Retina (tissue), 1 donor: ENCODE results near the gene FANK1.
"Not testable (repeated sequence)": the region's sequence is repeated elsewhere in the genome, so short reads cannot be mapped to it uniquely, and the experiment has no call there.

ENCODE experiments used
- DNase-seq: peaks from one replicate; pipeline ENCODE4 v3.0.0-alpha.2; 2016

FANK1 gene

DNA sequence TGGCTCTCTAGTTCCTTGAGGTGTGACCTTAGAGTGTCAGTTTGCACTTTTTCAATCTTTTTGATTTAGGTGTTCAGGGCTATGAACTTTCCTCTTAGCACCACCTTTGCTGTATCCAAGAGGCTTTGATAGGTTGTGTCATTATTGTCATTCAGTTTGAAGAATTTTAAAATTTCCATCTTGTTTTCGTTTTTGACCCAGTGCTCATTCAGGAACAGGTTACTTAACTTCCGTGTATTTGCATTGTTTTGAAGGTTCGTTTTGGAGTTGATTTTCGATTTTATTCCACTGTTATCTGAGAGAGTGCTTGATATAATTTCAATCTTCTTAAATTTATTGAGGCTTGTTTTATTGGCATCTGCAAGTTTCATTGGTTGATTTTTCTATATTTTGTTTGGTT, 37.3 kb downstream of the FANK1 start:
- DNase-seq: no peak

DNA sequence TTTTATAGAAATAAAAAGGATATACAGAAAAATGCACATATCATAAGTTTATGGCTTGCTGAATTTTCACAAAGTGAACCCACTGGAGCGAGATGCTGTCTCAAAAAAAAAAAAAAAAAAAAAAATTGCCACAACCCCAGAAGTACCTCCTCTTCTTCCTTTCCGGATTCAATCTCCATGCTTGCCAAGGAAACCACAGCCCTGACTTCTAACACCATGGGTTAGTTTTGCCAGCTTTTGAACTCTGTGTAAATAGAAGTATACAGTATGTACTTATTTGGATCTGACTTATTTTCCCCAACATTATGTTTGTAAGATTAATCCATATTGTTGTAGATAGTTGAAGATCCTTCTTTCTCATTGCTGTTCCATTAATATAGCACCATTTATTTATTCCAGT, 40.0 kb downstream of the FANK1 start:
- no peak for DNase-seq

DNA sequence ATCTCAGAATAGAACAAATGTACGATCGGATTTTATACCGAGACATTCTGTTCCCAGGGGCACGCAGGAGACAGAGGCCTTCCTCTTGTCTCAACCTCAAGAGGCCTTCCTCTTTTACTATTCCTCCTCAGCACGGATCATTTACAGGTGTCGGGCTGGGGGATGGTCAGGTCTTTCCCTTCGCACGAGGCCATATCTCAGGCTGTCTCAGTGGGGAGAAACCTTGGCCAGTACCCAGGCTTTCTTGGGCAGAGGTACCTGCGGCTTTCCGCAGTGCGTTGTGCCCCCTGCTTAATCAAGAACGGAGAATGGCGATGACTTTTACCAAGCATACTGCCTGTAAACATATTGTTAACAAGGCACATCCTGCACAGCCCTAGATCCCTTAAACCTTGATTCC, 44.2 kb downstream of the FANK1 start:
- DNase-seq: no peak

DNA sequence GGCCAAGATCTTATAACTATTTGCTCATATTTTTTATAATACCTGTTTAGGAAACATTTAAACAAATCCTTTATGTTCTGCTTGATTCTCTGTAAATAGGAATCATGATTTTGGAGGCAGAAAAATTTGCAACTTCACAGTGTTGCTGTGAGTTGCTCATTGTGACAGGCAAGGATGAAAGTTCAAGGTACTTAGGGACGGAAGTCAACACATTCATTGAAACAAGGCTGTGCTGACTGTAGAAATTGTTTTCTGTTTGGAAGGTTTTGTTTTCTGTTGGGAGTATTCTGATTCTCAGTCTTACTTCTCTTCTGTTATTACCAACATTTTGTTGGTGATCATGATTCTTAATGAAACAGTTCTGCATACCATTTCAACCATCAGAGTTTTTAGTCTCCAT, 54.9 kb downstream of the FANK1 start:
- DNase-seq: no peak

DNA sequence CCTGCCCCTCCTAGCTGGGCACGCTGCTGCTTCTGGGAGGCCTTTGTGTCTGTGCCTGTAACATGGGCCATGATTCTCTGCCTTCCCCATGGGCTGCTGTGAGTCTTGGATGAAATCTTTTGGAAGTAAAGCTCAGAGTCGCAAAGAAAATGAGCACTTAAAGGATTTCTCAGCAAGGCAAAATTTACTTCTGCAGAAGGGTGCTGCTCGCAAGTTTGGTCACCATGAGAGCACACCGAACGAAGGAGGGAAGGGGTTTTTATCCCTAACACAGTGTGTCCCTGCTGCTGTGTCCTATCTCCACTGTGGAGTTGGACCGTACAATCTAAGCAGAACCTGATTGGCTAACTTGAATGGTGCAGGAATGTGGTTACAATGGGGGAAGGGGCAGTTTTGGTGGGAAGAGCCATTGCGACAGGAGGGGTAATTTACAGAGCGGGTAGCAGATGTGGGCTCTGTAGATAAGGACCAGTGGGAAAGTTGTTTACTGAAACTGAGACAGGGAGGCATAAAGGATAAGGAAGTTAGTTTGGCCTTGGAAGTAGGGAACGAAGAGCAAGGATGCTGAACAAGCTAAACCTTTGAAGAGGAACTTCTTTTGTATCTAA, 57.5 kb downstream of the FANK1 start:
- no peak for DNase-seq

DNA sequence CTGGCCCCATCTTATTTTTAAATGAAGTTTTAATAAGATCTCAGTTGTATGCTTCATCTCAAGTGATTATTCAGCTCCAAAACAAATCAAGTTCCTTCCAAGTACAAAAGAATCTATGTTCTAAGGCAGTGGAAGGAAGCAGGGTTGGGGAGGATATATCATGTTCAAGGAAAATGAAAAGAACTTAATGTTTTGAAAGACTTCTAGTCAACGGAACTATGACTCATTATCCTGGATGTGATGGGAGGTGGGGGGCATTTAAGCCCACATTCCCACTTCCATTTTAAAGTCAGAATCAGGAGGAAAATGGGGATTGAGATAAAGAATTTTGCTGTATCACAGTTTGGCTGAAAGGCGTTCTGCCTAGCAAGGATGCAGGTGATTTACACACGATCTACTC, 59.4 kb downstream of the FANK1 start:
- DNase-seq: no peak

DNA sequence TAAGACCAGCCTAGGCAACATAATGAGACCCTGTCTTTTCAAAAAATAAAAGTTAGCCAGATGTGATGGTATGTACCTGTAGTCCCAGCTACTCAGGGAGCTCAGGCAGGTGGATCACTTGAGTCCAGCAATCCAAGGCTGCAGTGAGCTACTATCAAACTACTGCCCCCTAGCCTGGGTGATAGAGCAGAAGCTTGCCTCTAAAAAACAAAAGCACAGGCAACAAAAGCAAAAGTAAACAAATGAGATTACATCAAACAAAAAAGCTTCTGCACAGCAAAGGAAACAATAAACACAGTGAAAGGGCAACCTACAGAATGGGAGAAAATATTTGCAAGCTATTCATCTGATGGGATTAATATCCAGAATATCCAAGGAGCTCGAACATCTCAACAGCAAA, 65.4 kb downstream of the FANK1 start:
- no peak for DNase-seq

DNA sequence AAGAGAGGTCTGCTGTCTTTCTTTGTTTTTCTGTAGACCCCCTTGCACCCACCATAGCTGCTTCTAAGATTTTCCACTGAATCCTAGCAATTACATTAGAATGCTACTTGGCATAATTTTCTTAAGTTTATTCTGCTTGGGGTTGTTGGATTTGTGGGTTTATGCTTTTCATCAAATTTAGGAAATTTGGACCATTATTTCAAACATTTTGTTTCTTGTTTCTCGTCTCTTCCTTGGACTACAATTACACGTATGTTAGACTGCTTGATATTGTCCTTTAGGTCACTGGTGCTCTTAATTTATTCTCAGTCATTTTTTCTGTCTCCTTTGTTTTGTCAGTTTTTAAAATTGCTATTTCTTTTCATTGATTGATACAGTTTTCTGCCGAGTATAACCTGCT, 65.8 kb downstream of the FANK1 start:
- DNase-seq: no peak

DNA sequence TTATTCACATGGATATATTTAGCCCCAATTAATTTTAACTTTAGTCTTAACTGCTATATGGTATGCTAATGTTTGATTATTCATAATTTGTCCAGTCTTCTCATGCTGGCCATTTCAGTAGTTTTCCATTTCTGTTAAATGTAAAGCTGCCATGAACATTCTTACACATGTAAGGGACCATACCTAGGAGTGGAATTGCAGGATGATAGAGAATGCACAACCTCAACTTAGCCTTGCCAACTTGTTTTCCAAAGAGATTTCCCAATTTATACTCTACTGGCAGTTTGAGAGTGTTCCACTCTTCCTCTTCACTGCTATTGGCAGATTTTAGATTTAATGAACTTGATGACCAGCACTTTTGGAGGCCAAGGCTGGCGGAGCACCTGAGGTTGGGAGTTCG, 68.2 kb downstream of the FANK1 start:
- no peak for DNase-seq

DNA sequence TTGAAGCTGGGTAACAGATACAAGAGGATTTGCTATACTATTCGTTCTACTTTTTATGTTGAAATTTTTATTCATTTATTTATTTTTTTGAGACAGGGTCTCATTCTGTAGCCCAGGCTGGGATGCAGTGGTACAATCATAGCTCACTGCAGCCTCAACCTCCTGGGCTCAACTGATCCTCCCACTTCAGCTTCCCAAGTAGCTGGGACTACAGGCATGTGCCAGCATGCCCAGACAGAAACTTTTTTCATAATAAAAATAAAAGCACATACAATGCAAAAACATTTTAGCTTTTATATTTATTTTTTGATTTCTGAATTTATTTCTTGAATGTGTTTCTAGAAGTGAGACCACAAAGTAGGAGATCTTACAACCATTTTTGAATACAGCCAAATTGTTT, 71.2 kb downstream of the FANK1 start:
- no peak for DNase-seq

DNA sequence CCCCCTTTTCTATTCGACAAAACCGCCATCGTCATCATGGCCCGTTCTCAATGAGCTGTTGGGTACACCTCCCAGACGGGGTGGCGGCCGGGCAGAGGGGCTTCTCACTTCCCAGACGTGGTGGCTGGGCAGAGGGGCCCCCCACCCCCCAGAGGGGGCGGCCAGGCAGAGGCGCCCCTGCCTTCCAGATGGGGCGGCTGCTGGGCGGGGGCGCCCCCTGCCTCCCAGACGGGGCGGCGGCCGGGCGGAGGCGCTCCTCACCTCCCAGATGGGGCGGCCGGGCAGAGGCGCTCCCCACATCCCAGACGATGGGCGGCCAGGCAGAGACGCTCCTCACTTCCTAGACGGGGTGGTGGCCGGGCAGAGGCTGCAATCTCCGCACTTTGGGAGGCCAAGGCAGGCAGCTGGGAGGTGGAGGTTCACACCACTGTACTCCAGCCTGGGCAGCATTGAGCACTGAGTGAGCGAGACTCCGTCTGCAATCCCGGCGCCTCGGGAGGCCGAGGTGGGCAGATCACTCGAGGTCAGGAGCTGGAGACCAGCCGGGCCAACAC, 73.8 kb downstream of the FANK1 start:
- DNase-seq: not testable (repeated sequence)

DNA sequence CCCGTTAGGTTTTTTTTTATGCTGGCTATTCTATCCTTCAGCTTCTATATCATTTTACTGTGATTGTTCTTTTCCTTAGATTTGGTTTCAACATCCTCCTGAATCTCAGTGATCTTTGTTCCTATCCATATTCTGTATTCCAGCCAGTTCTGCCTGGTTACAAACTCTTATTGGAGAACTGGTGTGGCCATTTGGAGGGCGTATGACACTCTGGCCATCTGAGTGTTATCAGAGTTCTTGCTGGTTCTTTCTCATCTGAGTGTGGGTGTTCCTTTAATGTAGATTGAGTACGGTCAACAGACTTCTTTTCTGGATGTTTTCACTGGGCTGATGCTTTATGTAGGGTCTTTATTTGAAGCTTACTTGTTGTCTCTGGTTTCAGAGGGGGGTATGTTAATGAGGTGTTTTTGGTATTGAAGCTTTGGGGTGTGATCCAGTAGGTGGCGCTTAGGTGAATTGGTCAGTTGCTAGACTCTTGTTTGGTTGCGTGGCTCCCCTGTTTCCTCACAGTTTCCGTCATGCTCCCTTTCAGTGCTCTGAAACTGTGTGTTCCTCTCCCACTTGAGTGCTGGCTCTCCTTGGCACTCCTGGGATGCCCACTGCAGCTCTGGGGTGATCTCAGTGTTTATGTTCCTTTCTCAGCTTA, 80.7 kb downstream of the FANK1 start:
- DNase-seq: no peak

DNA sequence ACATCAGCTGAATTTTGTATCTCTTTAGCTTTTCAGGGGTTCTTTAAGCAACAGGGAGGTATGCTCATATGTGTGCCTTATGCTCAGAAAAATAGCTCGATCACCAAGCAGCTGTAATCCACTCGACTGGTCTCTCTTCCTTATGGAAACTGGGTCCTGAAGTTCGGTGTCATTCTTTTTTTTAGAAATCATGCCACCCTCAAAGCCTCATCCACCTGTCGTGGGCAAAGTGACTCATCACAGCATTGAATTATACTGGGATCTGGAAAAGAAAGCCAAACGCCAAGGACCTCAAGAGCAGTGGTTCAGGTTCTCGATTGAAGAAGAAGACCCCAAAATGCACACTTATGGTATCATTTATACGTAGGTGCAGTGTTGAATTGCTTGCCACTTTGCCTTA, 83.6 kb downstream of the FANK1 start:
- DNase-seq: no peak

DNA sequence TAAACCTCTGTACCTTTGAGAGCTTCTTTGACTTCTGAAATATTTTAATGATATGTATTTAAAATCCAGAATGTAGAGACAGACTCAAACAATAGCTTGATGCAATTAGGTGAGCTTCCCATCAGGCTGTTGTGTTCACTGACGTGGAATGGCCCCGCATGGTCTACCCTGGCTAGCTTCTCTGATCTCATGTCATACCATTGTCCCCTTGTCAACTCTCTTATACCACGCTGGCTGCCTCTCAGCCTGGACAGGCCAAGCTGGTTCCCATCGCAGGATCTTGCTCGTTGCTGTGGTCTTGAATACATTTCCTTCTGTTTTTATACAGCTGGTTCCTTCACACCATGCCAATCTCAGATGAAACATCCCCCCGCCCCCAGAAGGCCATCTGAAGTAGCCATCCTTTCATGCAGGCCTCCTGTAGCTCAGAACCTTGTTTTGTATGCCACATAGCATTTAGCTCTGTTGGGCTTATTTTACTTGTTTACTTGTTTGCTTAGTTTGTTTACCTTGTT, 84.2 kb downstream of the FANK1 start:
- peak; percentile 77 for DNase-seq

DNA sequence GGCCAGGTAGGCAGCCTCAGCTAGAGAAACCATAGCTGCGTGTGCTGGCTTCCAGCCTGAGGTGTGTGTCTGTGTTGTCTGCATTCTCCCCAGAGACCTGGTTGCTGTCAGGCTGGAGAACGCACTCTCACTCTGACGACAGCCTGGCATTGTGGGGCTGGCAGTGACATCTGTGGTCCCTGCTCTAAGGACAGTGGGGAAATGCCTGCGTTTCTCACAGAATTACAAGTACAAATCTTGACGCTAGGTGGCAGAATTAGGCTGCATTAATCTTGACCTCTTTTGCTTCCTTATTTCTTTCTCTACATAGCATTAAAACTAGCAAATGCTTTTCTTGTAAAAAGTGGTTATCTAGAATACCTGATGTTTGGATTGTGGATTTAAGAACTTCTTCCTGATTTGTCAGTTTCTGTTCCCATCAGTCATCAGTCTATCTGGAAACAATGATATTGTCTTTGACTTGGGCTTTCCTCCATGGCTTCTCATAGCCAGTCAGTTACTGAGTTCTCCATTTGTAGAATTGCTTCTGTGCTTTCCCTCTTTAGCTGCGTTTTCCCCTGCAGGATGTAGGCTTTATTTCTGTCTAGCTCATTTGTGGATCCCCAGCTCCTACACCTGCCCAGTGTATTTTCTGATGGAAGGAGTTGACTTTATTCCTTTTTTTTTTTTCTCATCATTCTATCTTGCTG, 86.0 kb downstream of the FANK1 start:
- DNase-seq: peak; percentile 87

DNA sequence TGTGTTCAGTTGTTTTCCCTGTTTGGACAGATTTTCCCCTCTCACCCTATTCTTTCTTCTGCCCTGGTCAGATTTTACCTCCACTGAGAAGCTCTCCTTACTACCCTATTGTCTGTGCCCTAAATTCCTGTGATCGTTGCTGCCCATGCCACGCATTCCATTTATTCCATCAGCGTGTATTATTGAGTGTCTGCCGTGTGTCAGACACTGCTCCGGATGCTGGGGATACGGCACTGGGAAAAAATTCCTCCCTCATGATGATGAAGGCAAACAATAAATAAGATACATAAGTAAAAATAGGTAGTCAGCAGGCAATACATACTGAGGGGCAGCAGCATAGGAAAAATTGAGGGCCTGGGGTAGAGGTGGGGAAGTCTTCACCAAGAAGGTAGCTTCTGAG, 86.8 kb downstream of the FANK1 start:
- DNase-seq: peak; percentile 32

DNA sequence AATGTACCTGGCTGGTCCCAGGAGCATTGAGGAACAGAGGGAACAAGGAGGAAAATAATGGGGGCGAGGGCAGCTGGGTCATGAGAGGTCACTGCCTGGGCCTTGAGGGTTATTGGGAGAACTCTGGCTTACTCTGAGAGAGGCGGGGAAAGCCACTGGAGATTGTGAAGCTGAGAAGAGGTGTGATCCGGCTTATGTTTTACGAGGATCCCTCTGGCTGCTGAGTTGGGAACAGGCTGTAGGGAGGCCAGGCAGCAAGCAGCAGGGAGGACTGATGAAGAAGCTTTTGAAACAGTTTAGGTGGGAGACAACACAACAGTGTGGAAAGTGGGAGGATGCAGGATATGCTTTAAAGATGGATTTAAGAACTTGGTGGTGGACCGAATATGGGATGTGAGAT, 87.3 kb downstream of the FANK1 start:
- DNase-seq: no peak

DNA sequence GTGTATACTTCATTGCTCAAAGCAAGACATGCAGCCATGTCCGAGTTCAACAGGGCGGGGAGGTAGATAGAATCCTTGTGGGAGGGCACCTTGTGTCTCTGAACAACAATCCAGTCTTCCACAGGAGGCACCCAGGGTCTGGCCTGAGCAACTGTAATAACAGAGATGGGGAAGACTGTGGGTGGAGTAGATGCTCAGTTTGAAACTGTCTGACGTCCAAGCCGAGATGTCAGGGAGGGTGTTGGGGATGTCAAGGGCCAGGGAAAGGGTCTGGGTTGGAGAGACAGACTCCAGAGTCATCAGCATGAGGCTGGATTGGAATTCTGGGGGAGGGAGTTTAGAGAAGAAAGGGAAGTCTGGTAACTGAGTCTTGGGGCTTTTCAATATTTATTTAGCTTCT, 88.0 kb downstream of the FANK1 start:
- no peak for DNase-seq

DNA sequence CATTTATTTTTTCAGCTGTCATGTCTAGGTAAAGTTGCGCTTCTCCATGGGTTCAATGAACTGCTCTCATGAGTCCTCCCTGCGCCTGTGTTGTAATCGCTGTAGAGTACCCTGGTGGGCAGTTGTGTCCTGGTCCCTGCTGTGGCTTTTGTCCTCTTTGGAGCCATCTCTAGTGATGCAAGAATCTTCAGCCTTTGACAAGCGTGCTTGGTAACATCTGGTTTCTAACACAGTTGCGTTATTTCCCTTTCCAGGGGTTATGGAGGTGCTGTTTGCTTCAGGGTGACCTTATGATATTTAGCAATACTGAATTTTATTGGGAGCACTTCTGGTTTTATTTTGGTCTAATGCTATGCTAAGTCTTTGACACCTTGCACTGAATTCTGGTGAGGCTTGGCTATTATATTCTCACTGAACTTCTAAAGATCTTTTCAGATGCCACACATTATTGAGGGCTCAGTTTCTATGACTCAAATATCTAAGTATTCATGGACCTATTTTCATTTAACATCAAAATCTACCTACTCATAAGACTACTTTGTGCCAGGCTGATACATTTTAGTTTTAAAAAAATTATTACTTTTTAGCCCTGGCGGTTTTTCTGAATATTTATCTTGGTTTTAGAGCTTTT, 88.6 kb downstream of the FANK1 start:
- DNase-seq: no peak

DNA sequence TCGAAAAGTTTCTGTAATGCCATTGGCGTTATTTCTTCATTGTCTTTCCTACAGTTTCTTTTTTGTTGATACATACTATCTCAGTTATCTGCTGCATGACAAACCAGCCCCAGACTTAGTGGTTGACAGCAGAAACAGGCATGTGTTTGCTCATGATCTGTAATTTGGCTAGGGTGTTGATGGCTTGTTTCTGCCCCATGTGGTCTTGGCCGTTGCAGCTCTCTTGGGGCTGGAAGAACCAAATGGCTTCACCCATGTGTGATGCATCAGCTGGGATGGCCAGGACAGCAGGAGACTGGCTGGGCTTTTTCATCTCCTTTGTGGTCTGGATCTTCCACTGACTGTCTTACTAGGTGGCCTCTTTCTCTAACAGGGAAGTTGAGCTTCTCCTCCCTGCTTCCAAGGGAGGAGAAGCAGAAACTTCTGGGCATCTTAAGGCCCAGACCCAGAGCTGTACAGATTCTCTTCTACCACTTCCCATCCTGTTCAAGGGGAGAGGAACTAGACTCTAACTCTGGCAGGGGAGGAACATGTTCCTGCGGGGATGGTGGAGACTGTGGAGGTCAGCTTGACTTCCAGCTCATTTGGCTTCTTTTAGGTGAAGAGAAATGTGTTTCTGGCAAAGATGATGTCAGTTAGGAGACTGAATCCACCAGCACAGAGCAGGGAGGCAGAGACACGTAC, 89.3 kb downstream of the FANK1 start:
- DNase-seq: no peak

DNA sequence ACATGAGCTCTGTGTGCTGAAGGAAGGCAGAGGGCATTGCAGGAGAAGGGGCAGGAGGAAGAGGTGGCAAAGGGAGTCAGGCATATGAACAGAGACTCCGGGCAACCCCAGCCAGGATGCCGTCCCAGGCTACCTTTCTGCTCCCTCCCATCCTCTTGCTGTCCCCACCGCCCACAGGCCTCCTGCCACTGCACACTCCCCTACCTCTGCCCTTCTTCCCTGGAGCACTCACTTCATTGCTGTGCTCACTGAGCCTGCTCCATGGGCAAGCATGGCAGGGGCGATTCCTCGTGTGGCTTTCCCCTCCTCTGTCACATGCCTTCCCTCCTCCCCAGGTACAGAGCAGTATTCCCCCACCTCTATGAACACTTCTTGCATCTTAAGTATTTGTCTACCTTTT, 93.4 kb downstream of the FANK1 start:
- no peak for DNase-seq

DNA sequence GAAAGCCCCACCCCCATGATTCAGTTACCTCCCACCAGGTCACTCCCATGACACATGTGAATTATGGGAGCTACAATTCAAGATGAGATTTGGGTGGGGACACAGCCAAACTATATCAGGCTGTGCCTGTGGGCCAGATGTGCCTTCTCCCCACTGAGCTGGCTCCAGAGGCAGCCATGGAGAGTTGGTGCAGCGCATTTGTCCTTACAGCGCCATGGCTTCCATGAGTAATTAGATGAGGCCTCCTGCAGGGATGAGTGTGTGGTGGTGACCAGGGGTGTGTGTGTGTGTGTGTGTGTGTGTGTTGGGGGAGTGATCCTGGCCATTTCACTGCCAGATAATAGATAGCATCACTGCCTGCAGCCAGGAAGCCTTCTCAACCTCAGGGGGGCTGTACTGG, 94.6 kb downstream of the FANK1 start:
- no peak for DNase-seq

DNA sequence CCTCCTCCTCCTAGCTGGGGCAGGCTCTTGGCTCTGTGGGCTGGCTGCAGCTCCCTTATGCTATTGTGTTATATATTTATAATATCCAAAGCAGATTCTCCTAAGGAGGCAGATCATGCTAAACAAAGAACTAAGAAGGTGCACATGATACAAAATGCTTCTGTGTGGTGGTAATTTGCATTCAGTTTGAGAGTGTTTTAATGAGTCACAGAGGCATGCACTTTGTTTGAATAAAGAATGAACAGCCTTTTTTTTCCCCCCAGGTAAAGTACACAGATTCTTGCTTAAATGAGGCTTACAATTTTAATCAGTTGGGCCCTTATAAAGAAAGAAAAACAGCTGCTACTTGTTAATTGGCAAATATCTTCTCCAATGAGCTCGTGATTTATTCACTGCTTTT, 95.0 kb downstream of the FANK1 start:
- DNase-seq: no peak
